Activated T-helper 1 cell treated with anti-CD3 and anti-CD28 coated beads, Interleukin-2, amount 50 U/mL, for 16 hours (primary cell): ENCODE measurements around the gene XRCC4.
A peak's percentile ranks its signal among the peaks of the same experiment; 100 is the strongest.
"Not testable (repeated sequence)": the region's sequence is repeated elsewhere in the genome, so short reads cannot be mapped to it uniquely, and the experiment has no call there.

Experiments used
- DNase-seq, 2 donors: peaks; one replicate each; pipeline ENCODE4 v3.0.0-alpha.2; 2020; ENCODE audit warnings: low read depth in 1 of 2, low spot score in 1 of 2

XRCC4 gene

GRCh38 chr5:83076742-83077661 is at the start of gene XRCC4, which contains the start of gene TMEM167A:
XRCC4 (plus strand) TSS chr5:83077547; CDS start chr5:83104920, 27,373 bp downstream.
TMEM167A (minus strand) TSS chr5:83077394; CDS start chr5:83077323, 71 bp downstream.
- DNase-seq, result peak; percentile 80 to 89

- DNase-seq, result no peak
Observed at GRCh38 chr5:83029912-83030311, 47.4 kb upstream of the XRCC4 start.

GRCh38 chr5:83031381-83031780 is 46.0 kb upstream of the XRCC4 start:
- DNase-seq, result no peak

DNA sequence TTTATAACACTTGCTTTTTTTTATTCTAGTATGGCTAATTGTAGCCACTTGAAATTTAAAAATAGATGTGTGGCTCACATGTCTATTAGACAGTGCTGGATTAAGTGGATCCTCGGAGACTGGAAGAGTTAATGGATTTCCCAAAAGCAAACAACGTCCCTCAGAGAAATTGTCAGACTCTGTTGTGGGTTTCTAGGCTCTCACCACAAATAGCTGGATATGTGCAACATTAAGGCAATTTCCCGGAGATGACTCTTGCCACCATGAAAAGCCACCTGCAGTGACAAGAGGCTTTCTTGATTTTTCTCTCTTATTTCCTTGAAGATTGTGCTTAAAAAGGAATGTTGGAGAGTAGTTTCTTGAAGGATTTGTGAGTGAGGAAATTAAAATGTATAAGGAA is 43.3 kb upstream of the XRCC4 start:
- no peak for DNase-seq

GRCh38 chr5:83034528-83035207 is 42.7 kb upstream of the XRCC4 start:
- no peak for DNase-seq

GRCh38 chr5:83035373-83036100 is 41.8 kb upstream of the XRCC4 start:
- no peak for DNase-seq

DNA sequence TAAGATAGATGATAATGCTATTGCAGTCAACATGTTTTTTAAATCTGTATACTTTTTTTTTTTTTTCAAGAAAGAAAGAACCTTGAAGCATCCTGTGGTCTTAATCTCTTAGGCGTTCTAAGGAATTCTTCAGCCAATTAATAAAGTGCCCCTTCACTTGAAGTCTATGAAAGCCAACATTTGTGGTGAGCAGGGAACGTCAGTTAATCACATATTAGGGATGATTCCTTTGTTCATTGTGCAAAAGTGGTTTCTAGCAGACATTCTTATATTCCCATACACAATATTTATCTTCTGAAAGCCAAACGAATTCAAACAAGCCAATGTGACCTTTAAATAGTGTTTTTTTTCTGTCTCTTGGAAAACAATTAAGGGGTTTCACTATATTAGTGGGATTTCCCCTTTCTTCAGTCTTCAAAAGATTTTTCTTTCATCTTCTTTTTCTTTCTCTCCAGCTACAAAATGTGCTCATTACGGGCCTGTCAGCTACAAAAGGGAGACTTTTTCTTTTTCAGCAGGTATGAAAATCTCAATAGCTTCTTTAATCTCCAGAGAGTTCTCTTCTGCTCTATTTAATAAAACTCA is 40.3 kb upstream of the XRCC4 start:
- DNase-seq, result no peak

GRCh38 chr5:83038924-83039323 is 38.4 kb upstream of the XRCC4 start:
- DNase-seq, result no peak

DNA sequence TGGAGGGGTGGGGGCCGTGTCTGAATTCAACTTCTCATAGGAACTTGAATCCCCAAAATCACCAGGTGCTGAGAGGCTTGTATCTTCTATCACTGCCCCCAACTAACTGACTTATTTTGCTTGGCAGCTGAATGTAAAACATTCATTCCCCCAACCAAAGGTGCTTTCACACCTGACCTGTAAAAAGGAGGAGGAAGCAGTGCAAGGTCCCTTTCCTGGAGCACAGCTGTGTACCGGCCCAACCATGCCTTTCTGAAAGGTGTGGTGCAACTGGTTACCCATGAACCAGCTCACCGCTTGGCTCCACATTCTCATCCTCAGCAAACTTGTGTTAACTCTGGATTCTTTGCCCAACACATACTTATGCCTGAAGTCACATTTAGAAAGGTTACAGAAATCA is 34.8 kb upstream of the XRCC4 start:
- no peak for DNase-seq

GRCh38 chr5:83044926-83045325 is 32.4 kb upstream of the XRCC4 start:
- no peak for DNase-seq

DNA sequence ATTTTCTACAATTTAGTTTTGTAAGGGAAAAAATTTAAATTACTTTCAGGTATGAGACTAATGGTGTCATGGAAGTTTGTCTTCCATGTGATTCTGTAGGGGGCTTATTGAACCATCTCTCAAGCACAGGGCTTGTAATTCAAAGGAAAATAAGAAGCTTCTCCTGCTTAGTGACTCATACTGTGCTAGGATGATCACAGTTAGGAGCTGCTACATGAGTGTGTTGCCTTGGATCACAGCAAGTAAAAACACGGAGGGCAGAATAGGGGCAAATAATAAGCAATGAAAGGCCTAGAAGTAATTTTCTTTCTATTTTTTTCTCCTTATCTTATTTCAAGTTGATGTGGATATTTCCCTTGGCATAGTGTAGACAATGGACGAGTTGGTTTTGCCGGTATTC is 29.1 kb upstream of the XRCC4 start:
- DNase-seq, result no peak

- DNase-seq, result no peak
Observed at GRCh38 chr5:83048811-83049210, 28.5 kb upstream of the XRCC4 start.

DNA sequence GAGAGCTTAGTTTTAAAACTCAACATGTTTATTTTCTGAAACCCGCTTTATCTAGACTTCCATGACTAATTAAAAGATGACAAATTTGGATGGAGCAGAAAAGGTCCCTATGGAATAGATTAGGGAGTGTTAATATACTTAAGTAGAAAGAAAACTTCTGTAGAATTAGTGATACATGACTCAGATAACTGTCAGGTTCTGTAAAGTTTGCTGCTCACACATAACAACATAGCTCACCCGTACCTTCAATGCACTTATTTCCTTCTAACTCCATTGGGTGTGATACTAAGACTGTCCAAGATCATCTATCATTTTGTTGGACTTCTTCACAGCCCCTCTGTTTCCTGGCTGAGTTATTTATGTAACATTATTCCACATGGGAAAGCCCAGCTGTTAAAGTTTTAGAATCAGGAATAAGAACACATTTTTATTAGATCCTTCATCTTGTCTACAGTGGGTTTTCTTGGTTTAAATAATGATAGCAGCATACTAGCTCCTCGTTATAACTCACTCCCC is 27.9 kb upstream of the XRCC4 start:
- no peak for DNase-seq

DNA sequence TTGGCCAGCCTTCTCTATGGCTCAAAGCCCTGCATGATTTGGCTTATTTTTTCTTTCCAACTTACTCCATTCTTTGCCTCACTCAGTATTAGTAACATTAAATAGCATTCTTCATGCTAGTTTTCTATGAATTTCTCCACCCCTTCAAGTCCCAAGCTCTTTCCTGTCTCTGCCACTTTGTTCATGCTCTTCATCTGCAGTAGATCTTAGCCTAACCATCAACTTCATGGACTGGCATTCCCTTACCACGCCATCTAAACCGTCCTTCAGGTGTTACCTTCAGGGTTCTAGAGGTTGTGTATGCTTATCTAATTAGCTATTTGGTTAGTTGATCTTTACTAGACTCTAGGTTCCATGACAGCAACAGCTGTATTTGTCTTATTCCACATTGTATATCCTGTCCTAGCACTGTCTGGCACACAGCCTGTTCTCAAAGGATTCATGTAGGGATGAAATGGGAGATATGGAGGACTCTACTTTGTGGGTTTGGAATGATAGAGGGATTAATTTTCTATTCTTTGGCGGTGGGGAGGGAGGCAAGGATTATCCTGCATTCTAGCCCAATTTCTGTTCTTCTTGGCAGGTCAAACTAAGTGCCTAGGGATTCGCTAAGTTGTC is 26.5 kb upstream of the XRCC4 start:
- DNase-seq, result no peak

GRCh38 chr5:83055166-83055565 is 22.2 kb upstream of the XRCC4 start:
- no peak for DNase-seq

GRCh38 chr5:83058726-83059125 is 18.6 kb upstream of the XRCC4 start:
- DNase-seq, result no peak

- DNase-seq, result no peak
Observed at GRCh38 chr5:83059341-83059740, 18.0 kb upstream of the XRCC4 start.

DNA sequence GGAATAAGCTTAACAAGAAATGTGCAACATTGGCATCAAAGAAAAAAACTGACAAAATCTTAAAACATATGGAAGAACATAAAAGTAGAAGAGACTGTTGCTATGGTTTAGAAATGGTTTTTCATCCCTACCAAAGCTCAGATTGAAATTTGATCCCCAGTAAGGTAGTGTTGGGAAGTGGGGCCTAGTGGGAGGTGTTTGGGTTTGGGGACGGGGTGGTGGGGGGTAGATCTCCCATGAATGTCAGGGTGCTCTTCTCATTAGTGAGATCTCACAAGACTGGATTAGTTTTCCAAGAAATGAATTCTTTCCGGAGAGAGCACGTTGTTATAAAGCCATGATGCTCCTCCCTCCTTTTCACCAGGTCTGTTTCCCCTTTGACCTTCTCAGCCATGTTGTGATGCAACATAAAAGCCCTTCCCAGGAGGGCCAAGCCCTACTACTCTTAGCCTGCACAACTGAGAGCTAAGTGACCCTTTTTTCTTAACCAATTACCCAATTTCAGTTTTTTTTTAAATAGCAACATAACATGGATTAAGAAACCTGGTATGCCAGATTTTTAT is 10.7 kb upstream of the XRCC4 start:
- no peak for DNase-seq

DNA sequence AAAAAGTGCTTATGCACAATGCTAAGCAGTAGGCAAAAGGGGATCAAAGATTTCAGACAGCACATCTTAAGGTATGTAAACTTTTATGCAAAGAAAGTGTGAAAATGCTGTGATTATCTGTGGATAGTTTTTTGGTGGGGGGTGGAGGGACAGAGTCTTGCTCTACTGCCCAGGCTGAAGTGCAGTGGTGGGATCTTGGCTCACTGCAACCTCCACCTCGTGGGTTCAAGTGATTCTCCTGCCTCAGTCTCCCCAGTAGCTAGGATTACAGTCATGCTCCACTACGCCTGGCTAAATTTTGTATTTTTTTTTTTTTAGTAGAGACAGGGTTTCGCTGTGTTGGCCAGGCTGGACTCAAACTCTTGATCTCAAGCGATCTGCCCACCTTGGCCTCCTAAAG is 10.0 kb upstream of the XRCC4 start:
- not testable (repeated sequence) for DNase-seq

- no peak for DNase-seq
Observed at GRCh38 chr5:83069096-83069799, 8.1 kb upstream of the XRCC4 start.
